Measurements from ENCODE around the gene DAPP1. TPM values are rescaled to one million over a fixed set of nuclear protein-coding genes. Genes with fewer than 3 reads are reported as not detected.

DAPP1 gene
- total RNA-seq, 4 donors from 2014 or later: 1.6 to 6.1 (median 4.2) TPM

GRCh38 chr4:99852199-99852749, 35.6 kb downstream of the DAPP1 start:
- TF ChIP-seq, protein P1, sequence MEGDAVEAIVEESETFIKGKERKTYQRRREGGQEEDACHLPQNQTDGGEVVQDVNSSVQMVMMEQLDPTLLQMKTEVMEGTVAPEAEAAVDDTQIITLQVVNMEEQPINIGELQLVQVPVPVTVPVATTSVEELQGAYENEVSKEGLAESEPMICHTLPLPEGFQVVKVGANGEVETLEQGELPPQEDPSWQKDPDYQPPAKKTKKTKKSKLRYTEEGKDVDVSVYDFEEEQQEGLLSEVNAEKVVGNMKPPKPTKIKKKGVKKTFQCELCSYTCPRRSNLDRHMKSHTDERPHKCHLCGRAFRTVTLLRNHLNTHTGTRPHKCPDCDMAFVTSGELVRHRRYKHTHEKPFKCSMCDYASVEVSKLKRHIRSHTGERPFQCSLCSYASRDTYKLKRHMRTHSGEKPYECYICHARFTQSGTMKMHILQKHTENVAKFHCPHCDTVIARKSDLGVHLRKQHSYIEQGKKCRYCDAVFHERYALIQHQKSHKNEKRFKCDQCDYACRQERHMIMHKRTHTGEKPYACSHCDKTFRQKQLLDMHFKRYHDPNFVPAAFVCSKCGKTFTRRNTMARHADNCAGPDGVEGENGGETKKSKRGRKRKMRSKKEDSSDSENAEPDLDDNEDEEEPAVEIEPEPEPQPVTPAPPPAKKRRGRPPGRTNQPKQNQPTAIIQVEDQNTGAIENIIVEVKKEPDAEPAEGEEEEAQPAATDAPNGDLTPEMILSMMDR (IDR thresholded peaks at IDR 0.05): no peak
- no peak for DNase-seq (ENCODE audit: low spot score)
- ATAC-seq (ENCODE audit: low FRiP score): no peak

- DNase-seq (ENCODE audit: low spot score) (no peak), ATAC-seq (ENCODE audit: low FRiP score) (no peak)
- TF ChIP-seq, protein P1 (IDR thresholded peaks at IDR 0.05): no peak
Measured at GRCh38 chr4:99853190-99853589, 36.6 kb downstream of the DAPP1 start.

DNA sequence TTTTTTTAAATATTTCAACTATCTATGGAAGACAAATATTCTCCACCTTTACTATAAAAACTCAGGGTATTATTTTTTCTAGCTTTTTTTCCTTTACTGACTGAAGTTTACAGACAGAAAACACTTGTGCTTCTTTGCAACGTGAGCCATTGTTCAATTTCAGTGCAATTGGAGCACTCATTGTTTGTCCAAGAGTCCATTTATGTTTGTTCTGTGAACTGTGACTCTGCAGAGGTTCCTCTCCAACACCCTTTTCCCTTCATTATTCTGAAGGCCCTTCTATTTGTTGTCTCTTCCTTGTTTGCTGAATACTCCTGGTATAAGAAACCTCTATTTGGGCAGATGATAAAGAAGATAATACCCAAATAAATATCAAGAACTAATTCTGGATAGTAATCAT, 37.4 kb downstream of the DAPP1 start:
- ATAC-seq (ENCODE audit: low FRiP score) (no peak), DNase-seq (ENCODE audit: low spot score) (no peak)

GRCh38 chr4:99855678-99856077, 39.1 kb downstream of the DAPP1 start:
- DNase-seq (ENCODE audit: low spot score) (no peak), ATAC-seq (ENCODE audit: low FRiP score) (no peak)
- TF ChIP-seq, protein P1 (IDR thresholded peaks at IDR 0.05): no peak

More for the DNA sequence above, 37.4 kb downstream of the DAPP1 start:
- TF ChIP-seq, protein P1 (IDR thresholded peaks at IDR 0.05): no peak

GRCh38 chr4:99856166-99856565, 39.5 kb downstream of the DAPP1 start:
- TF ChIP-seq, protein P1 (IDR thresholded peaks at IDR 0.05): no peak
- peak; percentile 57 for ATAC-seq (ENCODE audit: low FRiP score)

GRCh38 chr4:99857307-99857706, 40.7 kb downstream of the DAPP1 start:
- no peak for ATAC-seq (ENCODE audit: low FRiP score)
- DNase-seq (ENCODE audit: low spot score): no peak
- TF ChIP-seq, protein P1 (IDR thresholded peaks at IDR 0.05): no peak

More at GRCh38 chr4:99856166-99856565, 39.5 kb downstream of the DAPP1 start:
- DNase-seq (ENCODE audit: low spot score): no peak

DNA sequence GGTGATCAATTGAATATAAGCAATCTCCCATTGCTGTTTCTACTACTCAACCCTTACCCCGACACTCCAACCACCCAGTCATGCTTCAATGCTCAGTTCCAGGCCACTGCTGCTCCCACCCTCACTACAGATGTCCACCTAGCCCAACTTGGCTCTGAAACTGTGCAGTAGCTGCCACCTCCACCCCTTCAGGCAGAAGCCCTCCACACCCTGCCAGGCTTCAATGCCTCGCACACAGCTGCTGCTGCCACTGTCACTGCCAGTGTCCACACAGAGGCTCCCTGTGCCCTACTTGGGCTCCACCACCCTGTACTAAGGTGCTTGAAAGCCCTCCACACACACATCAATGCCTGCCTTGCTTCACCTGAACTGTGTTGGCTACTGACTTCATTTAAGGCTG, 43.0 kb downstream of the DAPP1 start:
- ATAC-seq (ENCODE audit: low FRiP score): no peak
- TF ChIP-seq, protein P1 (IDR thresholded peaks at IDR 0.05): no peak
- DNase-seq (ENCODE audit: low spot score): no peak
